Right forelimb (tissue), 1 donor: ENCODE results near the gene MSTN.

ENCODE experiments used
- DNase-seq: peaks from one replicate; pipeline ENCODE4 v3.0.0-alpha.2; 2018

The MSTN gene

DNA sequence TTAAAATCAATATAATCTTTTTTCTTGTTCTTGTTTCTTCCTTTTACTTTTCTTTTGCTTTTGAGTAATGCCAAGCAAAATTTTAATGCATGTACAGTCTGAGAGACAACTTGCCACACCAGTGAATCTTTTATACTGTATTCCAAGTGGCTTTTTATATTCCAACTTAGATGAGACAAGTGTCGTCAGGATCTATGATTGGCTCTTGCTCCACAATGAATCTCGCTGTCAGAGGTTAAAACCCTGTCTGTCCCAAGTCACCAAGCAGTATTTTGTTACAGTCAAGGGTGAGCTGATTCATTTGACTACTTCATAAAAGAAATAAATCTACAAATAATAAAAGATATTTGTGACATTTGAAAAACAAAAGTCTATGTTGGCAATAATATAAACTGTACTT, at the start of gene MSTN:
Gene MSTN (minus strand): TSS at position 129 of the 400 bp plus-strand sequence. CDS start 133 bp downstream, outside the sequence.
- DNase-seq = no peak

DNA sequence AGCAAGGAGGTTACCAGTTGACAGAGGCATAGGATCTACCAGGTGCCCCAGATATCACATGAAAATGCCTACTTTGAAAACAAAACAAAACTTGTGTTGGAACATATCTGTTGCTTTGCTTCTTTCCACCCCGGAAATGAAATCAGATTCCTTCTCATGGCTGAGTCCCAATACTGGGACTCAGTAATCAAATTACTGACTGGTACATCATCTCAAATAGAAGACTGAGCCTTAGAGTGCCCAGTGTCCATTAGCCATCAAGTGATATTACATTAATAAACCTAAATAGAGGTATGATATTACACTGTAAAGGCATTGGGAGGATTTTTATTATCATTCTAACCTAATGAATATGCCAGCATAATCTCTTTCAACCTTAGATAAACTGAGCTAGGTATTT, 48.6 kb upstream of the MSTN start:
- no peak for DNase-seq

DNA sequence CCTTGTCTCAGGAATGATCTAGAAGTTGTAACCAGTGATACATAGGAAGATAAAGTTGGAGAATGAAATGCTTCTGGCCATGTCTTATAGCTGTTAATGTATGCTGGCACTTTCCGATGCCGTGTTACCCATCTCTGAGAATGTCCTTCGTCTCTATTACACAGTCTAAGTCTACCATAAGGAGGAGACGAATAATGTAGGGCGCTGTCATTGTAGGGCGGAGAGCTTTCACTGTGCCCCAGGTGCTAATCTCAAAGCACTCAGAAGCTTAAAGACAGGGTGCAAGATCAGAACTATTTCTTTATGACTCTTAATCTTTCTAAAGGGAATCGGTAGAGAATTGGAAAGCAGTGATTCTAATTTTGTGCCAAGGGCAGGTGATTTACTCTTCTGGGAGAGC, 48.2 kb upstream of the MSTN start:
- no peak for DNase-seq

DNA sequence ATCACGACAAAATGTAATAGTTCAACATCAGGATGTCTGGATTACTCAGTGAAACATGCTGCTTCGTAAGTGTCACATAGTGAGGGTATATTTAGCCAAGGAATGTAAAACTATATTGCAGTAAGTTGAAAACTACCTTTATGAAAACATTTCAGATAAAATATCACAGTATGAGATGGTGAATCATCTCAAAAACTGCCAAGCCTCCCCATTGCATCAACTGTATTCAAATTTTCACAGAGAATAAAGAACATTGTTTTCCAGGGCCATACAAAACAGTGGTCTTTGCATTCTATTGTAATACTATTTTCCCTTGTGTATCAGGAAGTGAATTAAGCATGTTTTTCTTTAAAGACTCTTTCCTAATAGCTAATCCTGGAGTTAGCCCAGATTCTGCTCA, 47.6 kb upstream of the MSTN start:
- no peak for DNase-seq

DNA sequence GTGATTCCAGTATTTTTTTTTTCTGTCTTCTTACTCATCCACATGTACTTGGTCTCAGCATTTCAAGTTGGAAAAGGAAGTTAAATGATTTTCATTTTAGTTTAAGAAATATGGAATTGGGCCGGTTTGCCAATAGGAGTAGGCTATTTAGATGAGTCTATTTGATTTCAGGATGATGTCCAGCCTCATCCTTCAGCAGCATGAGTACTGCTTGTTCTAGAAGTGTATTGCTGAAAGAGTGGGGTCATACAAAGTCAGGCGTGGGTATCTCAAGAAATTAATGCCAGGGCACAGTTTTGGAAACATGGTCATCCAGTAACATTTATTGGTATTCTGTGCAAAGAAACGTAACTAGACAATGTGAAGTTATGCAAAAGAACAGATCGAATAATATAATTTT, 44.9 kb upstream of the MSTN start:
- no peak for DNase-seq

DNA sequence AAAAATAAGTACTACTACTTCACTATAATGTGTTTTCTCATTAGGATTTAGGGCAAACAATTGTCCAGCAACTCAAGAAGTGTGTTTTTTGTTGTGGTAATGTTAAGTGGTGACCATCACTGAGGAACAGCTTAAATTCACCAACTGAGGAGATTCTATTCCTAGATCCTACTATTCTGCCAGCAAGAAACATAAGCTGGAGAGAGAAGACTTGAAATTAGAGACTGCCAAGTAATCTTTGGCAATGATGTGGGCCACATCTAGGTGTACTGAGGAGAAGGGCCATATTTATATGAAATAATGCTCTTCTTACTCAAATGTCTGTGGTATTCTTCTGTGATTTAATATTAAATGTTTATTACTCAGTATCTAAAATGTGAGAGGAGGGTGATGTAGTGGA, 44.3 kb upstream of the MSTN start:
- DNase-seq = no peak

DNA sequence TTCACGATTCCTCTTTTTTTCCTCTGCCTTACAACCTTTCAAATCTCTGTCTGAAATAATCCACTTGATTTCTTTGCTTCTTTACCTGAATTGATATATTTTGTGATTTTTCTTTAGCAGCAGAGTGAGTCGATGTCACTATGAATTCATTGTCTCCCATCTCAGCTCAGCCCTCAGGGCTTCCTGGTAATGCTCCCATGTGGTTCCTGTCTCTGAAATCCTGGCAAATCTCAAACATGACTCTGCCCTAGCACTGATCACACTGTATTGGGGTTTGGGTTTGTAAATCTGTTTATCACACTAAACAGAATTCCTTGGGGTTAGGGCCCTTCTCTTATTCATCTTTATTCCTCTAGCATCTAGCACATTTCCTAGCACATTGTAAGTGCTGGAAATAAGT, 43.0 kb upstream of the MSTN start:
- no peak for DNase-seq

DNA sequence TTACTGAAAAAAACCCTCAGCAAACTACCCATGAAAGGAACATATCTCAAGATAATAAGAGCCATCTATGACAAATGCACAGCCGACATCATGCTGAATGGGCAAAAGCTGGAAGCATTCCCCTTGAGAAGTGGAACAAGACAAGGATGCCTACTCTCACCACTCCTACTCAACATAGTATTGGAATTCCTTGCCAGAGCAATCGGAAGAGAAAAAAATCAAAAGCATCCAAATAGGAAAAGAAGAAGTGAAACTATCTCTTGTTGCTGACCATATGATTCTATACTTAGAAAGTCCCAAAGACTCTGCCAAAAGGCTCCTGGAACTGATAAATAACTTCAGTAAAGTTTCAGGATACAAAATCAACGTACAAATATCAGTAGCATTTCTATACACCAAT, 40.6 kb upstream of the MSTN start:
- DNase-seq = no peak

DNA sequence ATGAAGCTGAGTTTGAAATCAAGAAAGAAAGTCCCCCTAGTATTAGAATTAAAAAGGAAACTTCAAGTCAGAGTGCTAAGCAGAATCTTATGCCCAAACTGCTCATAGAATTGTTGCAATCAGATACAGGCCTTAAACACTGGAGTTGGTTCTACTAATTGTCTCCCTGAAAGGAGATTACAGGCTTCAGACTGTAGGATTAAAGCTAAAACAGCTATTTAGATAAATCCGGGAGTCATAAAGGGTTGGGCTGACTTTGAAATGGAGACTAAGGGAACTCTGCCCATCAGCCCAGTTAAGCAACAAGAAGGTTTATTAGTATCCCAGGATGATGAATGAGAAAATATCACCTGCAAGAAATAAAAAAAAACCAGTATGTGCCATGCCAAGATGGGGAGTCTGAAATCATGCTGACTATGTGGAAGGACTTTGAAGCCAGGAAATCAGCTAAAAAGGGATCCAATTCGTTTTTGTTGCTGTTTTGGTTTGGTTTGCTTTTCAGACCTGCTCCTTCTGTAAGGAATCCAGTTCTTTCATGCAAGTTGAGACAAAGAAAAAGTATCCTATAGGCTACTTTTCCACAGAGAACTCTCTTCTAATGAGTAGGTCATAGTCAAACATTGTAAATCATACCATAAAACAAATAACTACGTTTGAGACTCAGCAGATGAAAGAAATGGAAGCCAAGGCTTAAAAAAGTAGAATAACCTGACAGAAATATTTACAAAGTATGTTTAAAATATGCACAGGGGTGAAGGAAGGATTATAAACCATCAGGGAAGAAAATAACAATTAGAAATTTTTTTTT, 37.6 kb upstream of the MSTN start:
- no peak for DNase-seq

DNA sequence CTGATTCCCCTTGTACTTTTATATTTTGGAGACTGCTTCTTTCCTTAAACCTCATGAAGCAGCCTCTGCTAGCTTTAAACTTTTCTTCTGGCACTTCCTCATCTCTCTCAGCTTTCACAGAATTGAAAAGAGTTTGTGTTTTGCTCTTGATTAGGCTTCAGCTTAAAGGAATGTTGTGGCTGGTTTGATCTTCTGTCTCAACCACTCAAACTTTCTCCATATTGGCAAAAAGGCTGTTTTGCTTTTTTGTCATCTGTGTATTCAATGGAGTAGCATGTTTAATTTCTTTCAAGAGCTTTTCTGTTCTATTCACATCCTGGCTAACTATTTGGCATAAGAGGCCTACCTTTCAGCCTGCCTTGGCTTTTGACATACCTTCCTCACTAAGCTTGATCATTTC, 36.3 kb upstream of the MSTN start:
- DNase-seq = no peak

DNA sequence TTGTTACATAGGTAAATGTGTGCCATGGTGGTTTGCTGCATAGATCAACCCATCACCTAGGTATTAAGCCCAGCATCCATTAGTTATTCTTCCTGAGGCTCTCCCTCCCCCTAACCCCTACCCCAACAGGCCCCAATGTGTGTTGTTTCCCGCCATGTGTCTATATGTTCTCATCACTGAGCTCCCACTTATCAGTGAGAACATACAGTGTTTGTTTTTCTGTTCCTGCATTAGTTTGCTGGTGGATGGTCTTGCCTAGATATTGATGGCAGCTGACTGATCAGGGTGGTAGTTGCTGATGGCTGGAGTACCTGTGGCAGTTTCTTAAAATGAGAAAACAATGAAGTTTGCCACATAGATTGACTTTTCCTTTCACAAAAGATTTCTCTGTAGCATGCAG, 34.6 kb upstream of the MSTN start:
- no peak for DNase-seq

DNA sequence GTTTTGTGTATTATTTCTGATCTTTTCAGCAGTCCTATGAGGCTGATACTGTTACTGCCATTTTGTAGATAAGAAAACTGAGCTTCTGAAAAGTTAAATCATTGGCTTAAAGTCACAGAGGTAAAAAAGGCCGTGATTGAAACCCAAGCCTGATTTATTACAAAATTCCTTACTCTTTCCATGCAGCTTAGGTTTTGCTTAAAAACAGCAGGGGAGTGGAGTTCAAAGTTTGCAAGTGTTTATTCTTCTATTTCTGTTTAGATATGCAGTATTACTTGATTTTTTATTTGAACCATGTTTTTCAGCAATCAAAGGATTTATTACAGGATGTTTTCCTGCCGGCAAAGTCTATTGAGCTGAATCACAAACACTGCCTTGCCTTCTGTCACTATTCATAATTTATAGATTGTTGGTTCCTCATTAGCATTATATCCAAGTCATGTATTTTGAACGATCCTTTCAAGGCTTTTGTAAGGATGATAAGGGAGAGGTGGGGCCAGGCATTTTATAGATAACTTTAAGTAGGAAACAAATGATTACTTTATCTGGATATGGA, 31.9 kb upstream of the MSTN start:
- DNase-seq = no peak

DNA sequence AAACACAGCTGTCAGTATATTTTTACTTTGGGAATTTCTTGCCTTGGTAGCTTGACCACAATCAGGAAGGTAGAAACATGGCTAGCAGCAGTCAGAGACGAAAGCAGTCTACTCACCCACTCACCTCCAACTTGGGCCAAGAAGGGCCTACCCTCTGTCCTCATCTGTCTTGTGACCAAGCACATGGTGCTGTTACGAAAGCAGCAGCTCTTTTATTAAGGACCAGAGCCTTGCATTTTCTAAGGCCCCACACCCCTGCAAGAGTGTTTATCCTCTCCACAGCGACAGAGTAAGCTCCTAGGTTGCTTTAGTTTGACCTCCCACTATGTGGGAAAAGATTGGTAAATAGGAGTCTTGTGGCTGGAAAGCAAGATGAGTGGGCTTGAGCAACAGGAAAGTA, 31.3 kb upstream of the MSTN start:
- DNase-seq = no peak

DNA sequence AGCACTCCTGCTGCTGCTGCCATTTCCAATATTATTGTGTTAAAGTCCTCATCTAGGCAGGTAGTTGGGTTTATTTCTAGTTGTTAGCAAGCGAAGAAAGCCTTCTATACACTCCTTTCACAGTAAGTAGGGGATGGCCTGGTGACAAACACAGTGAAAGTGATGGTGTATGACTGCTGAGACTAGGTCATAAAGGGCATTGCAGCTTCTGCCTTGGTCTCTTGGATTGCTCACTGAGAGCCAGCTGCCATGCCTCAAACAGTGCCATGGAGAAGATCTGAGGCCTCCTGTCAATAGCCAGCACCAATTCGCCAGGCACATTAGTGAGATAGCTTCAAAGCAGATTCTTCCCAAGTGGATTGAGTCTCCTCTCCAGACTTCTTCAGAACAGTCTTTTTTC, 27.6 kb upstream of the MSTN start:
- DNase-seq = no peak

DNA sequence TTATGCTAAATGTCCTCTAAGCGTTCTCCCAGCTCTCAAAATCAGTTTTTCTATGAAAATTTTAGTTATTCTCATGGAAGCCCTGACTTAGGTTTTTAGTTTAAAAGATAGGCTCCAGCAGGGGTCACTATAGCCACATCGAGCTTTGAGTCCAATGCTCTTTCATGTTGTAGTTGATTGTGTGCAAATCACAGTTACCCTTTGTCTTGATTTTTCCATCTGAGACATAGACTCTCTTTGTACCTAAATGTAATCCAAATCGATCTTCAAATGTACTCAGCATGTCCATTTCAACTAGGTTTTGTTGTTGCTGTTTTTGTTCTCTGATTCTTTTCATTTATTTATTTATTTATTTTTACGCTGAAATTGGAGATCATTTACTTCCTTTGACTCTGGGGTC, 26.4 kb upstream of the MSTN start:
- DNase-seq = peak; percentile 47

DNA sequence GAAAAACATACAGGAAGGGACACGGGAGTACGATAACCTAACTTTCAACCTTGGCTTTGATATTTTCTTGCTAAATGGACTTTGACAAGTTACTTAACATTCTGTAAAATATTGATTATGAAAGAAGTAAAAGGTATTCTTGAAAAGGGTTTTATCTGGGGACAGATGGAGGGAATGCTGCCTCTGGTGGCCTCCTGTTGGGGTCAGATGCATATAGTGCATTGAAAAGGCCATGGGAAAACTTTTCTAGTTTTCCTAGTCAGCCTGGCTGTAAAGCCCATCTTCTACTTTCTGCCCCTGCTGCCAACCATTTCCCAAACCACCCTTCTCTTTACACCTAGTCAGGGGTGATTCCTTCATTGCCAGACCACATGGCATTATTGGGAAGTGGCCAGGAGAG, 22.2 kb upstream of the MSTN start:
- no peak for DNase-seq

DNA sequence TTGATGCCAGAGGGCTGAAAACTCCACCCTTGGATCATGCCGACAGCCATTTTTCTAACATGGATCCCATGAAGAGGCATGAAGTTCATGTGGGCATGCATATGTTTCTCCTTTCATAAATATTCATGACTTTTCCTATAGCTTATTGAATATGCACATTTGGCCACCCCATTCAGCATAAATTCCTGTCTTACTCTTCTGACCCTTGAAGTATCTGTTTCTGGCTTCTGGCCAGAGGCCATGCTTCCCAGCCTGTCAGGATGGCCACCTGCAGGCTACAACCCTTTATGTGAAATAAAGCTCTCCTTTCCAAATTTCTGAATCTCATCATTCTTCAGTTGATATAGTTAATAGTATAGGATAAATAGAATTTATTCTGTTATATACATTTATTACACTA, 19.6 kb upstream of the MSTN start:
- no peak for DNase-seq

DNA sequence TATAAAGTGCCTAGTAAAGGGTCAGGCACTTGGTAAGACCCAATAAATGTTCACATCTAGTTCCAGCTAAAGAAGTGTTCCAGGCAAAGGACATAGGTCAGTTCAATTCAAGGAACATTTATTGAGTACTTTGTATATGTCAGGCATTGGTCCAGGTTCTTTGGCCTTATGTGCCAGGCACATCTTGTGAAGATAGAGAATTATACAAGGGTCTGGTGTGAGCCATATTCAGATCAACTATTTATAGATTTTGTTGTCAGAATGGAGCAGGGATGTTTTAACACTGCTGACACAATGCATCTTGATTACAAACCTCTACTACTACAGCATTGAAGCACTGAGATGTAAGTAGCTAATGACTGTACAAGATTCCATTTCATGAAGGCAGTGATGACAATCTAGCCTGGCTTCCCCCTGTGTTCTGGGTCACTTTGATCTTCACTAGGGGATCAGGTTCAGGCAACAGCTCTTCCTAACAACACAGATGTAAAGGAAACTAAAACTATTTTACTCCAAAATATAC, 18.1 kb upstream of the MSTN start:
- no peak for DNase-seq

DNA sequence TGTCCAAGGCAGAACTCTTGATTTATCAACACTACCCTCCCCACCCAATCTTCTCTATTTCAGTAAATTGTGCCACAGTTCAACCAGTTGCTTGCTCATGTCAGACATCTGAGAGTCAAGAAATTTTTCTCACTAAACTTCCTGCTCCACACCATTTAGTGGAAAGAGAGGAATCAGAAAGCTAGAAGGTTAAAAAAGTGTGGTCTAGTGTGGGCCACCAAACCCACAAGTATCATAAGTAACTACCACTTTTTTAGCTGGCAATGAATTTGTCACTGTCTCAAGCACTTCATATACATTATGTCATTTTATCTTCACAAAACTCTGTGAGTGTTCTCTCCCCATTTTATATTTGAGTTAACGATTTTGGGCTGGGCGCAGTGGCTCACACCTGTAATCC, 16.6 kb upstream of the MSTN start:
- no peak for DNase-seq

DNA sequence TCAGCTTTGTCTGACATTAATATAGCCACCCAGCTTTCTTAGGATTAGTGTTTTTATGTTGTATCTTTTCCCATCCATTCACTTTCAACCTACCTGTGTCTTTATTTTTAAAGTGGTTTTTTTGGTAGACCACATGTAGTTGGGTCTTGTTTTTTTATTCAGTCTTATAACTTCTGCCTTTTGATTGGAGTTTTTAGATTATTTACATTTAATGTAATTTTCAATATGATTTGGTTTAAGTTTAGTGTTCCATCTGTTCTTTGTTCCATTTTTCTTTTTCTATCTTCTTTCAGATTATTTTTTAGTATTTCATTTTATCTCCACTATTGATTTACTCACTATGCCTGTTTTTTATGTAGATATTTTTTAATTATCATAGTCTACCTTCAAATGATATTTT, 13.1 kb upstream of the MSTN start:
- no peak for DNase-seq

DNA sequence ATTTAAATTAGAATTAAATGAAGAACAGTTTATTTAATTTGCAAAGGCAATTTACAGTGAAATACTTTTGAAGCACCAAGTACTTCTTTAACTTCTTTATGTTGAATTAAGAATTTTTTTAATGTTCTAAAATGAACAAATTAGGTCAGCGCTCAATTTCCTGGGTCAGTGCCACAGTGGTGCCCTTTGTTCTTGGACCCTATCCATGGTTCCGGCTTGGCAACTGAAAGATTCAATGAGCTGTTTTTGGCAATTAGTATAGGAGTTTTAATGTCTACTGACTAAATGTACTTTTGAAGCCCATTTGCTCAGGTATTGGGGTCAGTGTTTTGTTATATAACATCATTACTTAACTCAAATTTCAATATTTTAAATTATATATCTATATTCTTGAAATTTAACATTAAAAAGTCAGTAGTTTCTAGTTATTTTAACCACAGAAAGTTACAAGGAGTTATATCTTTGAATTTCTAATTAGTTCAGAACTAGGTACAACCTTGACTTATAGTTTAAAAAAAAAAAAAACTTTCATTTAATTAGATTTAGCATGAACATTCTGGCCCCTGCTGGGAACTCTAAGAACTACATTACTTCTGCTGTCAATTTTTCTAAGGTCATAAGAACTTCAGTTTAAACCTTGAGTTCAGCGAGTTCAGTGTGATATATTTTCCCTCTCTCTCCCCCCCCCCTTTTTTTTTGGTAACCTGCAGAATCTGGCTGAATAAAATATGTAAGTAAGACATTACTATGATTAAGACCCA, 7.6 kb upstream of the MSTN start:
- no peak for DNase-seq

DNA sequence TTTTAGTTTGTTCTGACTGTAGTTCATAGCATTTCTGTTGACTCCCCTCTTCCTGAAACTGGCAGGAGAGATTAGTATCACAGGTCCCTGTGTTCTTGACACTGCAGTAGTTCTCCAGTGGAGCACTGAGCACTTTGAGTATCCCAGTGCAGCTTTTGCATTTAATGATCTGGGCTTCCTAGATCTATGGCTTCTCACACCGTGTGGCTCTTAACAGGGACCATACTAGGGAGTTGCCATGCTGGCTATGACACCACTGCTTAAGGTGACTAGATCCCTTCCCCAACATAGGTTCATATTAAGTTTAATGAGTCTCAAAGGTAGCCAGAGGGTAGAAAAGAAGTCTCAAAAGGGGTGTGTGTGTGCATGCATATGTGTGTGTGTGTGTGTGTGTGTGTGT, 6.2 kb upstream of the MSTN start:
- no peak for DNase-seq

DNA sequence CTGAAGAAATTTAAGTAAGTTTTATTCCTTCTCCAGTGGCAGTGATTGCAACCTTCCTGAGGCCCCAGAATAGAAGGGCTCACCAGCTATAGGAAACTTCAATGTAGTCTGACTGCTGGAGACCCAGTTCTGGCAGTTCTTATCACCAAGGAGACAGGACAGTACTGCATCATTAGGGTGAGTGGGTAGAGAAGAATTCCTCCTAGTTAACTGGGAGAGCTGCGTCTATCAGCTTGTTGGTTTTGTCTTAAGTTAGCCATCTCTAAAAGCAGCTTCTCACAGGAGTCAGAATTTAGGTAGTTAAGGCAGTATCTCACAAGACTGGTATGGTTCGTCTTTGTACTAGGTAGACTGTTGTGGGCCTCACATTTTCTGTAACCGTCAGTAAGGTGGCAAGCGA, 3.3 kb upstream of the MSTN start:
- no peak for DNase-seq

DNA sequence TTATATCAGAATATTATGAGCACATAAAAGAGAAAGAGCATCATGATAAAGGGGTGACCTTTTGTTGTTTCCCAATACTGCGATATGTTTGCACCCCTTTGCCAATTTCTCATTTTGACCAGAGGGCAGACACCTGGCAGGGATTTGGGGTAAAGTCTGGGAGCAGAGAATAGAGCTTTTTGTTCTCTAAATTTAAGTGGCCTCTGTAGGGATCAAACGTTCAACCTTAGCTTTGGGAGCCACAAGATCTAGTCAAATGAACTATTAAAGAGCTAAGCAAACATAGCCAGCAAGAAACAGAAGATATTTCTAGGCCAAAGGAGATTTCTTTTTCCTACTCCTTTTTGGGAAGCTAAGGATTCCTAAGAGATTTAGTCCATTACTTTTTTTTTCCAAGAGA, 1.1 kb upstream of the MSTN start:
- DNase-seq = no peak
